GM19025 (cell line): ENCODE data around the gene GRN.
A peak's percentile ranks its signal among the peaks of the same experiment; 100 is the strongest.
"Not testable (repeated sequence)": the region's sequence is repeated elsewhere in the genome, so short reads cannot be mapped to it uniquely, and the experiment has no call there.

ENCODE experiments used
- ATAC-seq: cut with Tn5 transposase; IDR thresholded peaks from one replicate; pipeline ENCODE4 v1.9.1; 2021; ENCODE audit warnings: mild to moderate bottlenecking, low read depth, moderate library complexity; ENCODE audit not compliant: unreplicated experiment

Gene GRN

DNA sequence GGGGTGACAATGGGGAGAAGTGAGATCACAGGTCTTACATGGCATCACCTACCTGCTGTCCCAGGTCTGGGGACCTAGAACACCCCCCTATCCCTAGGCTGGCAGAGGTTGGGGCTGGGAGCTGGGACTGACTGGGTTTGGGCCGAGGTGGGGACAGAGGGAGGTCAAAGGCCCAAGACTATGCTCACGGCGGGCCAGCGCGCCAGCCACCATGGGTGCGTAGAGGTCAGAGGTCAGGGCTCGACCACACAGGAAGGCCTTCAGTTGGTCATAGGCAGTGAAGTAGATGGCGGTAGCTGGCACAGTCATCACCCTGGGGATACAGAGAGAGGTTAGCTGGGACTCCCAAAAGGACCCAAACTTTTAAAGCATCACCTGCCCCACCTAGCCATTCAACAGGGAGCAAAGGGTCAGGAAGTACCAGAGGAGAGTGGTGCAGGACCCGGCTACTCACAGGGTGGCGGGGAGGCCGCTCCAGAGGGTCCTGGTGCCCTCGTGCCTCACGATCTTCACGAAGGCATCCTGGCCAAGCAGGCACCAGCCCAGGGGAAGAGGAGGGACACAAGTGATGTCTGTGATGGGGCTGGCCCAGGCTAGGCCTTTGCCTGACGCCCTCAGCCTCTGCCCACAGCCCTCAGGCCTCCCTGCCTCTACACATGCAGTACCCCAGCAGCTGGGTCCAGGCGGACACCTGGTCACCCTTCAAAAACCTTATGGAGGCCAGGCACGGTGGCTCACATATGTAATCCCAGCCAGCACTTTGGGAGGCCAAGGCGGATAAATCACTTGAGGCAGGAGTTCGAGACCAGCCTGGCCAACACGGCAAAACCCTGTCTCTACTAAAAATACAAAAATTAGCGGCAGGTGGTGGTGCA lies 23.6 kb upstream of the GRN start:
- no peak for ATAC-seq

DNA sequence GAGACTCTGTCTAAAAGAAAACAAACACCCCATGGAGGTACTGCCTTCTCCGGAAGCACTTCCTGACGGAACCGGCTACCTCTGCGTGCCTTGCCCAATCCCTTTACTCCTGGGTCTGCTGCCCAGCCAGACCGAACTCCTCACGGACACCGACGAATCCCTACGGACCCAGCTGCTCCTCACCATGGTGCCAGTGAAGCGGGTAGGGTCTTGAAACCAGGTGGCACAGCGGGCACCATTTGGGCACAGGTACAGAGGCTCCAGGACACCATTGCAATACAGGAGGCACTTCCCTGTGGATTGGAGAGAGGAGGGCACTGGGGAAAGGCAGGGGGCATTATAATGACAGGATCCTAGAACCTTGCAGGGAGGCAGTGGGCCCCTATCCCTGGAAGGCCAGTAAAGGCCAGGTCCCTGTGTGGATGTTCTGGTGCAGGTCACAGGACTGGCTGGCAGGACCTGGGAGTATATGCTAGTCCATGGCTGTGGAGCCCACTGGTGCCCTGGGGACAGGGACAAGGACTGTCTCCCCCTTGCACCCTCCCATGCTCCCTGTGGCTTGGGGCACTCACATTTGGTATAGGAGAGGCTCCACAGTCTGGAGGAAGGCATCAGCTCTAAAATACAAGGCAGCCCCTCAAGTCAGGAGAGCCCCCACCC lies 22.7 kb upstream of the GRN start:
- ATAC-seq: no peak

DNA sequence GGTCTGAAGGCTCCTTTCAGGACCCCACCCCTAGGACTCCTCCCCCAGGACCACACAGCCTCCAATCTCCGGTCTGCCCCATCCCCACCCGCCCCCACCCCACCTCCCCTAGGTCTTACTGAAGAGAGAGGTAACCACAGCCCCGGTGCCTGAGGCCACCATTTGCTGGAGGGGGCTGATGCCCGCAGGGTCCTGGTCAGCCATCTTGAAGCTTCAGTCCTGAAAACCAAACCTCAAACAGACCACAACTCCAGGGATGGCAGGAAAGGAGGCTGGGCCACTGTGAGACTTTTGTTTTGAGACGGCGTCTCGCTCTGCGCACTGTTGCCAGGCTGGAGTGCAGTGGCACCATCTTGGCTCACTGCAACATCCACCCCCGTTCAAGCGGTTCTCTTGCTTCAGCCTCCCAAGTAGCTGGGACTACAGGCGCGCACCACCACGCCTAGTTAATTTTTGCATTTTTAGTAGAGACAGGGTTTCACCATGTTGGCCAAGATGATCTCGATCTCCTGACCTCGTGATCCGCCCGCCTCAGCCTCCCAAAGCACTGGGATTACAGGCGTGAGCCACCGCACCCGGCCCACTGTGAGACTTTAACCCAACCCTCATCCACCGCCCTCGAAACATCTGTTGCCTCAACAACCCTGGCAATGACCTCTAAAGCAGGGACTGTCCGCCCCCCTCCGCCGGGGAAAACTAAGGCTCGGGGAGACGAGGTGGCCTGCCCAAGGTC lies 21.6 kb upstream of the GRN start:
- ATAC-seq: no peak

DNA sequence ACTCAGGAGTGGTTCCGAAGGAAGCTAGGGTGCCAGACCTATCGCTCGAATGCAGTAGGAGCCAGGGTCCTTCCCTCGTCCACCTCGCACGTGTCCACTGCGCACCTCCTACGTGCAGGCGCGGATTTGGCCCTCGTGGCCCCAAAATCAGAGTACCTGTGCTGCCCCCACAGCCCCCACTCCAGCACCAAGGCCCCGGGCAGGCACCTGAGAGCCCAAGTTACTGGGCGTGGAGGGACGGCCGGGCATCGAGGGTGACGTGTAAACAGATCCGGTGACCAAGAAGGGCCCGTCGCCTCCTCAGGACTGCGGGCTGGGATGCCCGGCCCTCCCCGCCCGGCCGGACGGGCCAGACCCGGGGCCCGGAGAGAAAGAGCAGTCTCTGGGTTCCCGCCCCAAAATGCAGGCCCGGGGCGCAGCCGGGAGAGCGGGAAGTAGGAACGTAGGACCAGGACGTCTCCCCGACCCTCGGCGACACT lies 21.0 kb upstream of the GRN start:
- peak; percentile 10 for ATAC-seq

DNA sequence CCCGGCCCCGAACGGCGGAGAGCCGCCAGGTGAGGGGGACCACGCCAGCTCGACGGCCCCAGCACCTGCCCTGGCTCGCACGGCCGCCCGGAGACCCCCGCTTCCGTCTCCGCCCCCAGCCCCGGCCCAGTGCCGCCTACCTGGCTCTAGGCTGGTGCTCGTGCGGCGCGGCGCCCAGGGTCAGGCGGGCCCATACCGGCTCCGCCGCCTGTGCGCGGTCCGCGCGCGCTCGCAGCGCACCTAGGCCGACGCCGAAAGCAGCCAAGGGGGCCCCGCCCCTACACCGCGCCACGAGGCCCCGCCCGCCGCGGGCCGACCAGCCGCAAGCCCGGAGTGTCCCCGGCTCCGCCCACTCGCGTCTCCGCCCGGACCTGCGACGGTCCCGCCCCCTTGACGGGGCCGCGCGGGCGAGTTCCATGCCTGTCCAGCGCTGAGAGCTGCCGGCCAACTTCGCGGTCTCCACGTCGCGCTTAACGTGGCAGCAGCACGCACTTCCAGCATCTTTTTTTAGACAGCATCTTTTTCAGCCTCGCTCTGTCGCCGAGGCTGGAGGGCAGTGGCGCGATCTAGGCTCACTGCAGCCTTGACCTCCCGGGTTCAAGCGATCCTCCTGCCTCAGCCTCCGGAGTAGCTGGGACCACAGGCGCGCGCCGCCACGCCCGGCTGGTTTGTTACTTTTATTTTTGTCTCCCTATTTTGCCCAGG lies 20.4 kb upstream of the GRN start, which contains the start of gene SLC25A39:
Gene SLC25A39, minus strand, starts transcription at position 253 of the 705 bp plus-strand sequence. CDS start 1,261 bp downstream, outside the sequence.
- peak; percentile 56 for ATAC-seq

DNA sequence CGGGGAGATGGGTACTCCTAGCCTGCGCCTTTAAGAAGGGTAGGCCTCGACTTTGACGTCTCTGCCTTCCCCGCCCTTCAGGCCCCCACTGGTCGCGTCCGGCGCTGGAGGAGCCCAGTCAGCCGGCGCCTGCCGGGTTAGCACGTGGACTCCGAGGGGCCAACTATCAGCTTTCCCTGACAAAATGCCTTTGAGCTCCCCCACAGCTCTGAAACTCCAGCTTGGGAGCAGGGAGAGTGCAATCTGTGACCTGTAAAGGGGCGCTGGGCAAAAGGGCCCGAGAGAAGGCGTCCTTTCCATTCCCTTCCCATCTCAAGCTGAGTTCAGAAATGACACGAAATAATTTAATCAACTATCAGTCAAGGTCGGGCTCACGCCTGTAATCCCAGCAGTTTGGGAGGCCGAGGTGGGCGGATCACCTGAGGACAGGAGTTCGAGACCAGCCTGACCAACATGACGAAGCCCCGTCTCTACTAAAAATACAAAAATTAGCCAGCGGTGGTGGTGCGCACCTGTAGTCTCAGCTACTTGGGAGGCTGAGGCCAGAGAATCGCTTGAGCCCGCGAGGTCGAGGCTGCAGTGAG lies 18.1 kb upstream of the GRN start:
- ATAC-seq: peak; percentile 38

DNA sequence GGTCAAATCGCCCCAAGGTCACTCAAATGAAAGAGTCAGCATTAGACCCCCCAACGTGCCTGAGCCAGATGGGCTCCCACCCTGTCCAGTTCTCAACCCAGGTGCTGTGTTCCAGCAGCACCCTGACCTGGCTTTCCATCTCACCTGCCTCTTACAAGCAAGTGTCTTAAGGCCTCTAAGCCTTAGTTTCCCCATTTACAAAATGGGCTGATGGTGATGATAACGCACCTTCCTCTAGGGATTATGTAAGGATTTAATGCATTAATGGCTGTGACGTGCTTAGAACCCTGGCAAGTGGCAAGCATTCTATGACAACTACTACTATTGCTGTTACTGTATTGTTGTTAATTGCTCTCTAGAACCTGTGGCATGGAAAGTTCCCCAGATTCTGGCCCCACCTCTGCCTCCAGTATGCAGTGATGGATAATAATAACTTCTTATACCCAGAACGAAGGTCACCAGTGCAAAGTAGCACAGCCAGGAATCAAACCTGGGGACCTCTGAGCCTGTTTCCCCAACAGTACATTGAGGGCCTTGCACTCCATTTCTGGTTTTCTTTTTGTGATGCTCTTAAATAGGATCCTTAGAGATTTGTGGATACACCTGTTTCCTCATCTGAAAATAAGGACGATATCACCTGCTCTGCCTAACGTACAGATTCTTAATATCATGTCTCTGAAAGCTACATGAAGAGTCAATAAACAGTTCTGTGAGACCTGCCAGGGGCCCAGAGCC lies 17.2 kb upstream of the GRN start:
- no peak for ATAC-seq

DNA sequence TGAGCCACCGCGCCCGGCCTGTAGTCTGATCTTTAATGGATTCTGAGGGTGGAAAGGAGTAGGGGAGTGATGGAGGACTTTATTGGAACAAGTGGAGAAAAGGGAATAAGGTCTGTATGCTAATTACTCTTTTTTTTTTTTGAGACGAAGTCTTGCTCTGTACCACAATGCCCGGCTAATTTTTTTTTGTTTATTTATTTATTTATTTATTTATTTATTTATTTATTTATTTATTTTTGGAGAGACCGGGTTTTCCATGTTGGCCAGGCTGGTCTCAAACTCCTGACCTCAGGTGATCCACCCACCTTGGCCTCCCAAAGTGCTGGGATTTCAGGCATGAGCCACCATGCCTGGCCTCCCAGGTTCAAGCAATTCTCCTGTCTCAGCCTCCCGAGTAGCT lies 15.6 kb upstream of the GRN start:
- ATAC-seq: not testable (repeated sequence)

DNA sequence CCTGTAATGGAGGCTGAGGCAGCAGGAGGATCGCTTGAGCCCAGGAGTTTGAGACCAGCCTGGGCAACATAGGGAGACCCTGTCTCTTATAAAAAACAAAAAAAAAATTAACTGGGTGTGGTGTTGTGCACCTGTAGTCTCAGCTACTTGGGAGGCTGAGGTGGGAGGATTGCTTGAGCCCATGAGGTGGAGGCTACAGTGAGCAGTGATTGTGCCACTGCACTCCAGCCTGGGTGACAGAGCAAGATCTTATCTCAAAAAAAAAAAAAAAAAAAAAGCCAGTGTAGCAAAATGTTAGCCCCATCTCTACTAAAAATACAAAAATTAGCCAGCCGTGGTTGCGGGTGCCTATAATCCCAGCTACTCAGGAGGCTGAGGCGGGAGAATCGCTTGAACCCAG lies 14.8 kb upstream of the GRN start:
- not testable (repeated sequence) for ATAC-seq

DNA sequence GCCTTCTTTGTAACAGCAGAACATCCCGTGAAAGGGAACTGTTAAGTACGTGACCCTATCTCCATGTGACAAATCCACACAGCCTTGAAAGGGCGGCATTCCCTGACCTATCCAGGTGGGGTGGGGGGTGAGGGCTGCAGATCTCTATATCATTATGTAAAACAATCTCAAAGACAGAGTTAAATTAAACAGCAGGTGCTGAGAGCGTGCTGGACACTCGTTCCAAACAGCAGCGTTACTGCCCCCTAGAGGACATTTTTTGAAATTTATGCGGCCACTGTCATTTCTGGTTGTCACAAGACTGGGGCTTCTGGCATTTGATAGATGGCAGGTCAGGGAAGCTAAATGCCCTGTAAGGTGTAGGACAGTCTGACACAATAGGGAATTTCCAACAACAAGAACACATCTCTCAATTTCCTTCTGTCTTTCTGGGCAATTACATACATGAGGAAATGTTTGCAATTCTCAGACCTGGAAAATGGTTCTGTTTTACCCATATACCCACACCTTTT lies 13.8 kb upstream of the GRN start:
- ATAC-seq: no peak

DNA sequence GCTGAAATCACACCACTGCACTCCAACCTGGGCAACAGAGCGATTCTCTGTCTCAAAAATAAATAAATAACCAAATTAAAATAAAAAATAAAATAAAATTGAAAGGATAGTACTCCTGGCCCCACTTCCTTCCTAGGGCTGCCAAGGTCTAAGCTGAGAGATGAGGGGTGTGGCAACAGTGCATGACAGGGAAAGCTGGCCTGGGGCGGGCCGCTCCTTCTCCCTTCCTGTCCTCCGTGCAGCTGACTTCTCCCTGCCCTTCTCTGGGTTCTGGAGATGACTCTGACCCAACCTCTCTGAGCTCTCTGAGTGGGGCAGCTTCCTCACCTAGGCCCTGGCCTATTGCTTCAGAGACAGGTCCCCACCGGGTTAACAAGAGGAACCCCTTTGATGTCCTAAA lies 11.7 kb upstream of the GRN start:
- no peak for ATAC-seq

DNA sequence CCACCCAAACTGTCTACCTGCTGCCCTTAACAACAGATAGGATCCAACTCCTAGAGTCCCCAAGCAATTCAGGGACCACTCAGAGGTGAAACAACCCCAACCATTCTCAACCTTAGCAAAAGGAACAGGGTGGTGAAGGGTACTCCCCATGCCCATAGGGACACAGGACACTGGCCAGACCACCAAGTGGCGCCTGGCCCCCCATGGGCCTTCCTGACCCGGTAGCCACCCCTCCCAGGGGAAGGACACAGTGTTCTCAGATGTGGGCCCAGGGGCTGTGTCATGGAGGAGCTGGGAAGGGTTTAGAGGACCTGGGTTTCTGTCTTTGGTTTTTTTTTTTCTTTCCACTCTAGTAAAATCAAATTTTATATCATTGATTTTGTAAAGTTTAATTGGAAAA lies 10.8 kb upstream of the GRN start:
- no peak for ATAC-seq

DNA sequence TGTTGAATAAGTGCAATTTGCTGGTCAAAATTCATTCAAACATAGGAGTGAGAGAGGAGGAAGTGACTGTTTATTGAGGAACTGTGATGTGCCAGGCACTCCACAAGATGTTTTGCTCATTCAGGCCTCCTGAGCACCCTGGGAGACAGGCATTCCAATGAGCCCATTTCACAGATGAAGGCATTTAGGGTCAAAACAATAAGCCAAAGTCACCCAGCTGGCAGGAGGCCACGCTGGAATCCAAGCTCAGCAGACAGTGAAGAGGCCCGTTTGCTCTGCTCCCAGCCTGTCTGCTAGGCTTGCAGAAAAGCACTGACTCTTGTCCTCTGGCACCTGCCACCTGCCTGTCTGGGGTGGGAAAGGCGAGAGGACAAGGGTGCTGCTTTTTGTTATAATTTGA lies 10.4 kb upstream of the GRN start:
- no peak for ATAC-seq

DNA sequence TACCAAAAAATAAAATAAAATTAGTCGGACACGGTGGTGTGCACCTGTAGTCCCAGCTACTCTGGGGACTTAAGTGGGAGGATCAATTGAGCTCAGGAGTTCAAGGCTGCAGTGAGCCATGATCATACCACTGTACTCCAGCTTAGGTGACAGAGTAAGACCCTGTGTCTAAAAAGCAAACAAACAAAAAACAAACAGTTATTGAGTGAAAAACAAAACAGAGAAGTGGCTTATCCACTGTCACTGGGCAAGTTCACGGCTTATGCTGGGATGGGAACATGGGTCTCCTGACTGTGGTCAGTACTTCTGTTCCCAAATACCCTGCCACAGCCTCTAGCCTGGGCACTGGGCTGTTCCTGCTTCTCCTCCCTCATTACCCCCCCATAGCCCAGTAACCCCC lies 9.5 kb upstream of the GRN start:
- no peak for ATAC-seq

DNA sequence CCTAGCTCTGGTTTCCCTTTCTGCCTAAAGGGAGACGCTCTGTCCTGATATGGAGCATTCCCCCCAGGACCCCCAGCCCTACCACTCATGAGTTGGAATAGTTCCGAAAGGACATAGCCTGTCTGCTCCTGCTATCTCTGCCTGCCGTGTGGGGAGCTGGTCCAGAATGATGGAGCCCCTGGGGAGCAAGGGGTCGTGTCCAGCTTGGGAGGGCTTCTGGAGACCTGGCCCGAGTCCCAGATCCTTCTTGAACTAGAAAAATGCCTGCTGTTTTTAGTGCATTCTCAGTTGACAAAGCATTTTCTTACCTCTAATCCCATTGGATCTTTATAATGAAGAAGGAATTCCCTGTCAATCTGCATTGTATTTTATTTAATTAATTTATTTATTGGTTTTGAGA lies 9.1 kb upstream of the GRN start:
- no peak for ATAC-seq

DNA sequence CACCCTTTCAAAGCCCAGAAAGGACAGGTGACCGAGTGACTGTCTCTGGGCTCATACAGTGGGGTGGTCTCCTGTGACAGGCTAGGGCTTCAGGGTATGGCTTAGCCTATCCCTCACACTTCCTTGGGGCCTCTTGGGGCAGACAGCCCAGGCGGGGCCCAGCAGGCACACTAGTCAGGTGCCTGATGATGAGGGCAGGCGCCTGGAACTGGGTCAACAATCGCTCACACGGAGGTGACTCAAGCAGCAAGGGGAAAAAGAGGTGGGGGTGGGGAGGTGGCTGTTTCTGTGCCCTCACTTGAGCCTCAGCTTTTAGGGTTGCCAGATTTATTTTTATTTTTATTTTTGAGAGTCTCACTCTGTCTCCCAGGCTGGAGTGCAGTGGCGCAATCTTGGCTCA lies 6.4 kb upstream of the GRN start:
- no peak for ATAC-seq

DNA sequence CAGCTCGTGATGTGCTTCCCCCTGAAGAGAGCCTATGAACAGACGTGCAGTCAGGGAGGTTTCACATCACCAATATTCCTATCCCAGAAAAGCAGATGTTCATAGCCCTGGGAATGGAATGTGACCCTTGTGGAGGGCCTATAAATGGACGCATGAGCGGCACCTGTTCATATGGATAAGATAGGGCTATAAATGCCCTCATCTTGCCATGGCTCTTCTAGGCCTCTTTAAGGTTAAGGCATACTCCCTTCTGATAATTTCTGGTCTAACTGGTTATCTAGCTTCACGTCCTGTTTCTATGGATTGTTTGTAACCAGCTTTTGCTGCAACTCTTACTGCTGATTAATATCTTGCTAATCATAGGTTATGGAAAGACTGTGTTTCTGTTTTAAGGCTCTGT lies 4.5 kb upstream of the GRN start:
- ATAC-seq: not testable (repeated sequence)

DNA sequence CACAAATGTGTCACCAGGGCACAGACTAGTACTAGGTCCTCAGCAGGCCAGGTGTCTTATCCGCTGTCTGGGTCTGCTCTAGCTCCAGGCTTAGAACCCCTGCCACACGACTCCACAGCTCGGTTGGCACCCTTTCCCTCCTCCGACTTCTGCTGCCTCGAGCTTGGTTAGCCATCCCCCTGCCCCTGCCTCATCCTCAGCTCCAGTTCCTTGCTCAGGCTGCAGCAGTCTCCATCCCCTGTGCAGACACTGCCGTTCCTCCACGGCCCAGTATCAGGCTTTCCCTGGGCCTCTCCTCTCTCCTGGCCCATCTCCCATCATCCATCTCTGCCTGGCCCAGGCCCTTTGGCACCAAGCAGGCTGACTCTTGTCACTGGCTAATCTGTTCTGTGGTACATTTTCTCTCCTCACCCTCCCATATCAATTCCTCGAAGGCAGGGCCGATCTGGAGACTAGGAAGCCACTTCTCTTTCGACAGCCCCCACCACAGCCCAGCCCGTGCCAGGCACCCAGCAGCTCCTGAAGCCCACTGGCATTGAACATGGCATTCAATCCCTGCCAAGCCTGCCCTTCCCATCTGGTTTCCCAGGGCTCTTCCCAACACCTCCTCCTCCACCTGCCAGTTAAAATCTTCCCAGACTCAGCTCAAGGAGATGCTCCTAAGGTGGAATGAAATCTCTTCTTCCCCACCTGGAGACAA lies 1.4 kb upstream of the GRN start:
- ATAC-seq: no peak
